Esophagus muscularis mucosa (tissue), 3 donors: ENCODE data around the gene POU5F1.
"Not testable (repeated sequence)": the region's sequence is repeated elsewhere in the genome, so short reads cannot be mapped to it uniquely, and the experiment has no call there.

Source experiments
- POLR2AphosphoS5 ChIP-seq, 2 donors: sonication (generic); formaldehyde crosslinking; IDR thresholded peaks; one replicate each; pipeline ENCODE4 v1.6.1; 2017; ENCODE audit warnings: antibody characterized with exemption in 2 of 2
- TF ChIP-seq, protein P1 (sequence below), 3 experiments: fragments of 200-600 bp in 2 of 3; fragments of 450-650 bp in 1 of 3; sonication (generic) in 2 of 3; IDR thresholded peaks; one replicate each; pipeline ENCODE4 v1.5.1; 2017 to 2019; ENCODE audit warnings: antibody characterized with exemption in 3 of 3, mild to moderate bottlenecking in 2 of 3, moderate library complexity in 1 of 3

DNA sequence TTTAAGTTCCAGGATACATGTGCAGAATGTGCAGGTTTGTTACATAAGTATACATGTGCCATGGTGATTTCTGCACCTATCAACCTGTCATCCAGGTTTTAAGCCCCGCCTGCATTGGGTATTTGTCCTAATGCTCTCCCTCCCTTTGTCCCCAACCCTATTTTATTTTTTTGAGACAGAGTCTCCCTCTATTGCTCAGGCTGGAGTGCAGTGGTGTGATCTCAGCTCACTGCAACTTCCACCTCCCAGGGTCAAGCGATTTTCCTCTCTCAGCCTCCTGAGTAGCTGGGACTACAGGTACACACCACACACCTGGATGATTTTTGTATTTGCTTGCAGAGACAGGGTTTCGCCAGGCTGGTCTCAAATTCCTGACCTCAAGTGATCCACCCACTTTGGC is 18.7 kb upstream of the POU5F1 start:
- TF ChIP-seq, protein P1, sequence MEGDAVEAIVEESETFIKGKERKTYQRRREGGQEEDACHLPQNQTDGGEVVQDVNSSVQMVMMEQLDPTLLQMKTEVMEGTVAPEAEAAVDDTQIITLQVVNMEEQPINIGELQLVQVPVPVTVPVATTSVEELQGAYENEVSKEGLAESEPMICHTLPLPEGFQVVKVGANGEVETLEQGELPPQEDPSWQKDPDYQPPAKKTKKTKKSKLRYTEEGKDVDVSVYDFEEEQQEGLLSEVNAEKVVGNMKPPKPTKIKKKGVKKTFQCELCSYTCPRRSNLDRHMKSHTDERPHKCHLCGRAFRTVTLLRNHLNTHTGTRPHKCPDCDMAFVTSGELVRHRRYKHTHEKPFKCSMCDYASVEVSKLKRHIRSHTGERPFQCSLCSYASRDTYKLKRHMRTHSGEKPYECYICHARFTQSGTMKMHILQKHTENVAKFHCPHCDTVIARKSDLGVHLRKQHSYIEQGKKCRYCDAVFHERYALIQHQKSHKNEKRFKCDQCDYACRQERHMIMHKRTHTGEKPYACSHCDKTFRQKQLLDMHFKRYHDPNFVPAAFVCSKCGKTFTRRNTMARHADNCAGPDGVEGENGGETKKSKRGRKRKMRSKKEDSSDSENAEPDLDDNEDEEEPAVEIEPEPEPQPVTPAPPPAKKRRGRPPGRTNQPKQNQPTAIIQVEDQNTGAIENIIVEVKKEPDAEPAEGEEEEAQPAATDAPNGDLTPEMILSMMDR (IDR thresholded peaks at IDR 0.05), result not testable (repeated sequence)
- not testable (repeated sequence) for TF ChIP-seq POLR2AphosphoS5 (IDR thresholded peaks at IDR 0.05)
